HEK293 (cell line): ENCODE data around the gene ZNF576.
A peak's percentile ranks its signal among the peaks of the same experiment; 100 is the strongest.

Experiments used
- CTCF ChIA-PET: fragments of 350-600 bp; formaldehyde crosslinking; extraction: SDS; loops from one replicate; lab custom pipeline; 2021; ENCODE audit warnings: antibody characterized with exemption; lab: Yijun Ruan, JAX
- POLR2A ChIA-PET: fragments of 300-600 bp; formaldehyde crosslinking; extraction: SDS; loops from one replicate; lab custom pipeline; 2020; ENCODE audit warnings: antibody characterized with exemption, inconsistent platforms; lab: Yijun Ruan, JAX
- H3K27ac ChIP-seq: fragments of 200-500 bp; sonication (Bioruptor generic); 2 replicates; pipeline ENCODE4 v1.5.1; 2014; ENCODE audit warnings: low read depth, low read length, control low read depth, inconsistent platforms; ENCODE audit errors: extremely low read depth
- H3K36me3 ChIP-seq, 2 experiments: fragments of 200-500 bp in 1 of 2; sonication (Bioruptor generic) in 1 of 2; 1 replicate in 1 of 2; 2 replicates in 1 of 2; pipeline ENCODE4 v1.5.1; 2014 to 2017; ENCODE audit warnings: inconsistent platforms in 2 of 2, low read length in 2 of 2; ENCODE audit not compliant: control insufficient read depth in 2 of 2, insufficient read depth in 1 of 2
- H3K4me1 ChIP-seq: fragments of 200-500 bp; sonication (Bioruptor generic); 2 replicates; pipeline ENCODE4 v1.5.1; 2014; ENCODE audit warnings: mild to moderate bottlenecking, low read length, inconsistent platforms; ENCODE audit not compliant: control insufficient read depth, insufficient read depth
- H3K4me3 ChIP-seq: 2 replicates; pipeline ENCODE4 v1.5.1; 2011; ENCODE audit warnings: low read depth, mild to moderate bottlenecking, control low read depth, low read length, moderate library complexity
- H3K9me3 ChIP-seq: fragments of 200-500 bp; sonication (Bioruptor generic); 2 replicates; pipeline ENCODE4 v1.5.1; 2014; ENCODE audit warnings: low read depth, low read length, inconsistent platforms; ENCODE audit not compliant: control insufficient read depth, insufficient read depth
- BCL11B ChIP-seq: fragments of 450-650 bp; formaldehyde crosslinking; IDR thresholded peaks from 2 replicates; pipeline ENCODE4 v1.5.1; 2016; ENCODE audit warnings: low read depth, missing biosample characterization, missing genetic modification characterization
- EGR2 ChIP-seq: fragments of 450-650 bp; formaldehyde crosslinking; IDR thresholded peaks from 2 replicates; pipeline ENCODE4 v1.5.1; 2016; ENCODE audit warnings: low read depth, missing biosample characterization, missing genetic modification characterization
- GFI1B ChIP-seq: fragments of 450-650 bp; formaldehyde crosslinking; IDR thresholded peaks from 2 replicates; pipeline ENCODE4 v1.5.1; 2016; ENCODE audit warnings: missing biosample characterization, missing genetic modification characterization
- KLF16 ChIP-seq: fragments of 450-650 bp; formaldehyde crosslinking; IDR thresholded peaks from 2 replicates; pipeline ENCODE4 v1.5.1; 2017; ENCODE audit warnings: missing biosample characterization, missing genetic modification characterization
- MZF1 ChIP-seq: fragments of 450-650 bp; formaldehyde crosslinking; IDR thresholded peaks from 2 replicates; pipeline ENCODE4 v1.5.1; 2017; ENCODE audit warnings: missing biosample characterization, missing genetic modification characterization, borderline replicate concordance
- PBX3 ChIP-seq: sonication (generic); formaldehyde crosslinking; IDR thresholded peaks from 2 replicates; pipeline ENCODE4 v1.8.1; 2022; ENCODE audit warnings: mild to moderate bottlenecking, moderate library complexity, missing genetic modification reagents
- PRDM10 ChIP-seq: fragments of 450-650 bp; formaldehyde crosslinking; IDR thresholded peaks from 2 replicates; pipeline ENCODE4 v1.5.1; 2016; ENCODE audit warnings: missing biosample characterization, missing genetic modification characterization
- SCRT1 ChIP-seq: fragments of 450-650 bp; formaldehyde crosslinking; IDR thresholded peaks from 2 replicates; pipeline ENCODE4 v1.5.1; 2016; ENCODE audit warnings: missing biosample characterization, missing genetic modification characterization, borderline replicate concordance
- SCRT2 ChIP-seq: fragments of 450-650 bp; formaldehyde crosslinking; IDR thresholded peaks from 2 replicates; pipeline ENCODE4 v1.5.1; 2016; ENCODE audit warnings: missing biosample characterization, missing genetic modification characterization
- SP2 ChIP-seq: fragments of 450-650 bp; formaldehyde crosslinking; IDR thresholded peaks from 2 replicates; pipeline ENCODE4 v1.5.1; 2016; ENCODE audit warnings: missing biosample characterization, missing genetic modification characterization
- ZFHX2 ChIP-seq: fragments of 450-650 bp; formaldehyde crosslinking; conservative IDR thresholded peaks from 2 replicates; pipeline ENCODE4 v1.5.1; 2016; ENCODE audit warnings: missing biosample characterization, missing genetic modification characterization
- ZNF10 ChIP-seq: fragments of 450-650 bp; formaldehyde crosslinking; IDR thresholded peaks from 2 replicates; pipeline ENCODE4 v1.5.1; 2017; ENCODE audit warnings: missing biosample characterization, missing genetic modification characterization
- ZNF114 ChIP-seq: fragments of 450-650 bp; formaldehyde crosslinking; IDR thresholded peaks from 2 replicates; pipeline ENCODE4 v1.5.0; 2017; ENCODE audit warnings: missing biosample characterization, missing genetic modification characterization
- ZNF223 ChIP-seq: fragments of 450-650 bp; formaldehyde crosslinking; IDR thresholded peaks from 2 replicates; pipeline ENCODE4 v1.5.1; 2016; ENCODE audit warnings: missing biosample characterization, missing genetic modification characterization
- ZNF23 ChIP-seq: fragments of 450-650 bp; formaldehyde crosslinking; IDR thresholded peaks from 2 replicates; pipeline ENCODE4 v1.5.1; 2016; ENCODE audit warnings: missing biosample characterization, missing genetic modification characterization, borderline replicate concordance
- ZNF274 ChIP-seq, 2 experiments: fragments of 200-500 bp in 1 of 2; fragments of 450-650 bp in 1 of 2; sonication (Bioruptor generic) in 1 of 2; formaldehyde crosslinking in 1 of 2; IDR thresholded peaks; 2 replicates each; pipeline versions ENCODE4 v1.5.1 to v1.6.1; 2014 to 2016; ENCODE audit warnings: borderline replicate concordance in 1 of 2, inconsistent platforms in 1 of 2, low read length in 1 of 2, missing biosample characterization in 1 of 2, missing genetic modification characterization in 1 of 2
- ZNF302 ChIP-seq: fragments of 450-650 bp; formaldehyde crosslinking; IDR thresholded peaks from 2 replicates; pipeline ENCODE4 v1.5.1; 2016; ENCODE audit warnings: missing biosample characterization, missing genetic modification characterization, low read depth
- ZNF324 ChIP-seq: fragments of 450-650 bp; formaldehyde crosslinking; IDR thresholded peaks from 2 replicates; pipeline ENCODE4 v1.5.1; 2016; ENCODE audit warnings: missing biosample characterization, missing genetic modification characterization
- ZNF37A ChIP-seq: fragments of 450-650 bp; IDR thresholded peaks from 2 replicates; pipeline ENCODE4 v1.5.1; 2018; ENCODE audit warnings: missing biosample characterization, missing genetic modification characterization
- ZNF394 ChIP-seq: fragments of 450-650 bp; formaldehyde crosslinking; IDR thresholded peaks from 2 replicates; pipeline ENCODE4 v1.5.1; 2016; ENCODE audit warnings: missing biosample characterization, missing genetic modification characterization, mild to moderate bottlenecking, moderate library complexity, borderline replicate concordance
- ZNF449 ChIP-seq: fragments of 450-650 bp; formaldehyde crosslinking; IDR thresholded peaks from 2 replicates; pipeline ENCODE4 v1.5.1; 2017; ENCODE audit warnings: missing biosample characterization, mild to moderate bottlenecking, missing genetic modification characterization, moderate library complexity
- ZNF521 ChIP-seq: fragments of 450-650 bp; formaldehyde crosslinking; IDR thresholded peaks from 2 replicates; pipeline ENCODE4 v1.5.1; 2017; ENCODE audit warnings: missing biosample characterization, mild to moderate bottlenecking, missing genetic modification characterization
- ZNF580 ChIP-seq: fragments of 450-650 bp; formaldehyde crosslinking; IDR thresholded peaks from 2 replicates; pipeline ENCODE4 v1.5.1; 2016; ENCODE audit warnings: missing biosample characterization, missing genetic modification characterization
- ZNF623 ChIP-seq: fragments of 450-650 bp; formaldehyde crosslinking; IDR thresholded peaks from 2 replicates; pipeline ENCODE4 v1.5.1; 2016; ENCODE audit warnings: missing biosample characterization, missing genetic modification characterization
- ZNF660 ChIP-seq: fragments of 450-650 bp; IDR thresholded peaks from 2 replicates; pipeline ENCODE4 v1.5.1; 2018; ENCODE audit warnings: missing biosample characterization, mild to moderate bottlenecking, missing genetic modification characterization
- ZNF747 ChIP-seq: fragments of 450-650 bp; formaldehyde crosslinking; IDR thresholded peaks from 2 replicates; pipeline ENCODE4 v1.5.1; 2016; ENCODE audit warnings: missing biosample characterization, missing genetic modification characterization
- ZNF785 ChIP-seq: fragments of 450-650 bp; formaldehyde crosslinking; IDR thresholded peaks from 2 replicates; pipeline ENCODE4 v1.5.1; 2016; ENCODE audit warnings: missing biosample characterization, missing genetic modification characterization

ZNF576 gene

GRCh38 chr19:43591904-43592772 lies 4.3 kb upstream of the ZNF576 start:
- ChIA-PET POLR2A (interaction anchor here (1.2 kb wide), 1 partner anchor 76 kb away, joined by 3 read pairs; no protein-coding TSS in a partner anchor), CTCF (interaction anchor here (6.1 kb wide), 1 partner anchor 35 kb away, joined by 91 read pairs; no protein-coding TSS in a partner anchor)
- H3K36me3 ChIP-seq, result peaks cover 51 to 62% of the 10 kb centered on the region in 2 experiments
- no peak overlapping the region for H3K27ac ChIP-seq
- TF ChIP-seq ZNF114 (tag by site-specific recombination) (no peak), ZNF274 (IDR thresholded peaks at IDR 0.05; ENCODE audit: low read length) (no peak), ZNF274 (tag by site-specific recombination; IDR thresholded peaks at IDR 0.05; ENCODE audit: borderline replicate concordance) (no peak), ZNF580 (tag by site-specific recombination) (no peak), EGR2 (peak; percentile 41; the same call in 1 of the 2 replicates), ZFHX2 (tag by site-specific recombination) (0 out of 2 replicates have a peak, but pooled peaks have one; percentile 29), SCRT2 (tag by site-specific recombination) (peak; percentile 96), ZNF302 (tag by site-specific recombination) (no peak), SP2 (tag by site-specific recombination) (no peak), PRDM10 (no peak), ZNF747 (tag by site-specific recombination) (no peak), MZF1 (tag by site-specific recombination) (no peak), ZNF394 (tag by site-specific recombination) (no peak), ZNF449 (no peak), SCRT1 (tag by site-specific recombination) (peak; percentile 88)
- TF ChIP-seq, all 188 proteins: peak for 4
- Histone ChIP-seq H3K9me3 (no peaks in the 10 kb centered on the region), H3K4me1 (peaks cover 15% of the 10 kb centered on the region), H3K4me3 (no peak overlapping the region)

- POLR2A ChIA-PET, result interaction anchor here (1.2 to 1.4 kb wide), 2 partner anchors 27 to 75 kb away, joined by 3 to 4 read pairs; partner anchors contain the start of gene ZNF428
- TF ChIP-seq GFI1B (no peak), ZNF223 (tag by site-specific recombination) (no peak), ZNF23 (tag by site-specific recombination) (no peak), ZNF785 (tag by site-specific recombination) (no peak), ZNF324 (no peak), ZNF37A (tag by site-specific recombination) (no peak), ZNF623 (no peak), KLF16 (tag by site-specific recombination) (no peak), PBX3 (CRISPR knock-in tag) (no peak), ZNF10 (no peak), ZNF660 (tag by site-specific recombination) (no peak), ZNF274 (IDR thresholded peaks at IDR 0.05; ENCODE audit: low read length) (no peak), ZNF274 (tag by site-specific recombination; IDR thresholded peaks at IDR 0.05; ENCODE audit: borderline replicate concordance) (no peak), ZNF521 (tag by site-specific recombination) (no peak), BCL11B (tag by site-specific recombination) (no peak)
Measured at GRCh38 chr19:43592800-43593350, 3.5 kb upstream of the ZNF576 start.

More at GRCh38 chr19:43592800-43593350, 3.5 kb upstream of the ZNF576 start:
- peaks cover 23% of the 10 kb centered on the region for H3K4me1 ChIP-seq
- CTCF ChIA-PET, result interaction anchor here (2.4 to 6.1 kb wide), 5 partner anchors 9 to 146 kb away, joined by 9 to 91 read pairs (median 39); no protein-coding TSS in a partner anchor
- no peak overlapping the region for H3K27ac ChIP-seq
- H3K4me3 ChIP-seq, result no peak overlapping the region
- H3K9me3 ChIP-seq, result no peaks in the 10 kb centered on the region
- peaks cover 55 to 58% of the 10 kb centered on the region in 2 experiments for H3K36me3 ChIP-seq
